NB4 (cell line): ENCODE results near the gene AKAP6.

Source experiments
- DNase-seq: peaks from one replicate; pipeline ENCODE4 v3.0.0; 2010; ENCODE audit warnings: low read depth
- H3K4me3 ChIP-seq: one replicate; pipeline ENCODE4 v1.5.1; 2011; ENCODE audit warnings: mild to moderate bottlenecking, low read depth, low read length, moderate library complexity
- MYC ChIP-seq: IDR thresholded peaks from 2 replicates; pipeline ENCODE4 v1.6.1; 2011; ENCODE audit warnings: low read depth, low read length
- POLR2A ChIP-seq: IDR thresholded peaks from 2 replicates; pipeline ENCODE4 v1.6.1; 2011; ENCODE audit warnings: mild to moderate bottlenecking; ENCODE audit not compliant: insufficient read length; ENCODE audit errors: extremely low read depth
- TF ChIP-seq, protein P1 (sequence below): IDR thresholded peaks from one replicate; pipeline ENCODE4 v1.5.1; 2012; ENCODE audit warnings: low read depth, low read length
- TF ChIP-seq, protein P2 (sequence below): IDR thresholded peaks from 2 replicates; pipeline ENCODE4 v1.6.1; 2011; ENCODE audit warnings: low read depth, low read length

AKAP6 gene

DNA sequence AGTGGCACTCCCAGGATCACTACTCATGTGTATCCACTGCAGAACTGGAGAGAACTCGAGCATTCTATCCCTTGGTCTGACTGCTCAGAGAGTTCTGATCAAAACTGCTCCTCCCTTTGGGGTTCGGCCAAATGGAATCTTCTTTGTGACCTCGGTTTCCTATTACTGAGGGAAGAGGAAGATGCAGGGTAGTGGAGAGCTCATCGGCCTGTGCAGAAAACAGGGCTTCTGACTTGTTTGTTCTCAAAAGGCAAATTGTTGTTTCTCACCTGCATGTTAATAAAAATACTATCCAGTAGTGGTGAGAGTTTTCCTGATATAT is 17.1 kb upstream of the AKAP6 start:
- H3K4me3 ChIP-seq = no peak overlapping the region
- DNase-seq = no peak
- TF ChIP-seq, protein P1, sequence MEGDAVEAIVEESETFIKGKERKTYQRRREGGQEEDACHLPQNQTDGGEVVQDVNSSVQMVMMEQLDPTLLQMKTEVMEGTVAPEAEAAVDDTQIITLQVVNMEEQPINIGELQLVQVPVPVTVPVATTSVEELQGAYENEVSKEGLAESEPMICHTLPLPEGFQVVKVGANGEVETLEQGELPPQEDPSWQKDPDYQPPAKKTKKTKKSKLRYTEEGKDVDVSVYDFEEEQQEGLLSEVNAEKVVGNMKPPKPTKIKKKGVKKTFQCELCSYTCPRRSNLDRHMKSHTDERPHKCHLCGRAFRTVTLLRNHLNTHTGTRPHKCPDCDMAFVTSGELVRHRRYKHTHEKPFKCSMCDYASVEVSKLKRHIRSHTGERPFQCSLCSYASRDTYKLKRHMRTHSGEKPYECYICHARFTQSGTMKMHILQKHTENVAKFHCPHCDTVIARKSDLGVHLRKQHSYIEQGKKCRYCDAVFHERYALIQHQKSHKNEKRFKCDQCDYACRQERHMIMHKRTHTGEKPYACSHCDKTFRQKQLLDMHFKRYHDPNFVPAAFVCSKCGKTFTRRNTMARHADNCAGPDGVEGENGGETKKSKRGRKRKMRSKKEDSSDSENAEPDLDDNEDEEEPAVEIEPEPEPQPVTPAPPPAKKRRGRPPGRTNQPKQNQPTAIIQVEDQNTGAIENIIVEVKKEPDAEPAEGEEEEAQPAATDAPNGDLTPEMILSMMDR = no peak
- TF ChIP-seq, protein P2, sequence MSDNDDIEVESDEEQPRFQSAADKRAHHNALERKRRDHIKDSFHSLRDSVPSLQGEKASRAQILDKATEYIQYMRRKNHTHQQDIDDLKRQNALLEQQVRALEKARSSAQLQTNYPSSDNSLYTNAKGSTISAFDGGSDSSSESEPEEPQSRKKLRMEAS = no peak

DNA sequence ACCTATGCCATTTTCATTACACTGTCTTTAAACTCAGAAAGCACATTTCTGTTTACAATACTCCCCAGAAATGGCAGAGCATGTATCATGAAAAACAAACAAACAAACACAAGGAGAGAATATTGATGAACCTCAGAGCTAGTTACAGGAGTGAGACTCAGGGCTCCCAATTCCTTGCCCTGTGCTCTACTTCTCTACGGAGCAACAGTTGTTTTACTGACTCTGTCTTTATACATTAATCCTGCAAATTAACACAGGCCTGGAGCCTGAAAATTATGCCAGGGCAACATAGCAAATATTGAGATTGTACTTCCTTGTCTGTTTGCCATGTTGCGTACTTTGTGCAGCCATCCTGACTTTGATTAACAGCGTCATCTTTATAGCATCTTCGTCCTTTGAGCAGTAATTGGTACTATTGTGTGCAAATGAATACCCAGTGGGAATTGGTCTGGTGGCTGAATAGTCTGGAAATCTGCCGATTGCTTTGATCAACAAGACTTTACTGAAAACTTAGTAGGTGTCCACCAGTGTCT is 15.2 kb upstream of the AKAP6 start:
- no peak for DNase-seq
- TF ChIP-seq, protein P2 = no peak
- no peak for TF ChIP-seq POLR2A
- TF ChIP-seq, protein P1 = no peak
- TF ChIP-seq MYC = no peak
- H3K4me3 ChIP-seq = no peak overlapping the region

GRCh38 chr14:32318087-32318795 is 10.9 kb upstream of the AKAP6 start:
- TF ChIP-seq, protein P1 = no peak
- TF ChIP-seq MYC = no peak
- no peak for TF ChIP-seq POLR2A
- TF ChIP-seq, protein P2 = no peak
- DNase-seq = no peak
- no peak overlapping the region for H3K4me3 ChIP-seq

- H3K4me3 ChIP-seq = no peak overlapping the region
- no peak for DNase-seq
- TF ChIP-seq, protein P1 = no peak
- TF ChIP-seq POLR2A = no peak
- TF ChIP-seq, protein P2 = no peak
- TF ChIP-seq MYC = no peak
Observed at GRCh38 chr14:32319368-32320049, 9.6 kb upstream of the AKAP6 start.

GRCh38 chr14:32324601-32325000 is 4.5 kb upstream of the AKAP6 start:
- DNase-seq = no peak
- TF ChIP-seq, protein P2 = no peak
- no peak overlapping the region for H3K4me3 ChIP-seq

GRCh38 chr14:32327255-32327961 is 1.7 kb upstream of the AKAP6 start:
- no peak for DNase-seq

More at GRCh38 chr14:32327255-32327961, 1.7 kb upstream of the AKAP6 start:
- H3K4me3 ChIP-seq = no peak overlapping the region
- TF ChIP-seq, protein P1 = no peak
- TF ChIP-seq, protein P2 = no peak
- TF ChIP-seq MYC (no peak), POLR2A (no peak)
